CD8-positive, alpha-beta memory T cell (primary cell): Measurements from ENCODE around the gene HOXD11. TPM values are rescaled to one million over a fixed set of nuclear protein-coding genes. Genes with fewer than 3 reads are reported as not detected.

Experiments used
- CTCF ChIA-PET: fragments of 350-600 bp; sonication (Branson Sonifier 250); formaldehyde crosslinking; loops from one replicate; lab custom pipeline; 2021; ENCODE audit warnings: antibody characterized with exemption; lab: Charles Lee
- POLR2A ChIA-PET: fragments of 350-600 bp; sonication (Branson Sonifier 250); formaldehyde crosslinking; loops from one replicate; lab custom pipeline; 2021; ENCODE audit warnings: antibody characterized with exemption; lab: Charles Lee
- DNase-seq, 5 donors: peaks; one replicate each; pipeline versions ENCODE4 v3.0.0 to v3.0.0-alpha.2; 2020 to 2022; ENCODE audit warnings: mixed read lengths in 1 of 5
- H3K27ac ChIP-seq: one replicate; pipeline ENCODE4 v1.7.0; 2013; ENCODE audit warnings: low read depth, mild to moderate bottlenecking, low read length, moderate library complexity
- H3K27me3 ChIP-seq: 2 replicates; pipeline ENCODE4 v1.7.0; 2013; ENCODE audit warnings: low read length, mild to moderate bottlenecking; ENCODE audit not compliant: insufficient read depth, poor library complexity, severe bottlenecking
- H3K36me3 ChIP-seq: 2 replicates; pipeline ENCODE4 v1.7.0; 2013; ENCODE audit warnings: mild to moderate bottlenecking, low read length, moderate library complexity; ENCODE audit not compliant: insufficient read depth
- H3K4me1 ChIP-seq: 2 replicates; pipeline ENCODE4 v1.7.0; 2013; ENCODE audit warnings: mild to moderate bottlenecking, low read length, moderate library complexity; ENCODE audit not compliant: insufficient read depth
- H3K4me3 ChIP-seq: 2 replicates; pipeline ENCODE4 v1.7.0; 2013; ENCODE audit warnings: mild to moderate bottlenecking, low read length
- H3K9me3 ChIP-seq: 2 replicates; pipeline ENCODE4 v1.7.0; 2013; ENCODE audit warnings: mild to moderate bottlenecking, low read length
- H3K27ac Mint-ChIP-seq, 8 donors: one replicate each; pipeline ENCODE4 v1.8.0; 2020 to 2021; ENCODE audit warnings: mixed read lengths in 8 of 8, mild to moderate bottlenecking in 6 of 8, inconsistent platforms in 3 of 8, moderate library complexity in 3 of 8
- H3K27me3 Mint-ChIP-seq, 2 donors: one replicate each; pipeline ENCODE4 v1.8.0; 2020 to 2021; ENCODE audit warnings: mixed read lengths in 2 of 2, mild to moderate bottlenecking in 1 of 2, moderate library complexity in 1 of 2
- H3K36me3 Mint-ChIP-seq, 3 donors: one replicate each; pipeline ENCODE4 v1.8.0; 2020 to 2021; ENCODE audit warnings: mixed read lengths in 3 of 3, inconsistent platforms in 1 of 3, mild to moderate bottlenecking in 1 of 3
- H3K4me1 Mint-ChIP-seq, 3 donors: one replicate each; pipeline ENCODE4 v1.8.0; 2020 to 2021; ENCODE audit warnings: mixed read lengths in 3 of 3, inconsistent platforms in 1 of 3, mild to moderate bottlenecking in 1 of 3
- H3K4me3 Mint-ChIP-seq, 7 donors: one replicate each; pipeline ENCODE4 v1.8.0; 2020 to 2021; ENCODE audit warnings: mixed read lengths in 7 of 7, mild to moderate bottlenecking in 6 of 7, moderate library complexity in 4 of 7, inconsistent platforms in 2 of 7
- H3K9me3 Mint-ChIP-seq, 5 donors: one replicate each; pipeline ENCODE4 v1.8.0; 2020 to 2022; ENCODE audit warnings: mixed read lengths in 5 of 5, mild to moderate bottlenecking in 3 of 5, moderate library complexity in 2 of 5, inconsistent platforms in 1 of 5
- polyA plus RNA-seq: library from polyadenylated mRNA; unstranded; fragments of 300-500 nt; fragmentation: Illumina TruSeq; gene quantifications from one replicate; pipeline ENCODE4 v1.2.3, GENCODE V29; 2021
- total RNA-seq, 2 experiments: library from RNA; stranded (reverse); gene quantifications; one replicate each; pipeline ENCODE4 v1.2.3, GENCODE V29; 2021

Gene HOXD11
- total and polyA plus RNA-seq, 3 experiments from 2014 or later: not detected

- Mint-ChIP-seq H3K36me3 (no peaks in the 10 kb centered on the region), H3K4me3 (peak overlapping the region in 5 of 7 donors; percentile 13 to 61 (median 59)), H3K27me3 (peaks cover 84 to 88% of the 10 kb centered on the region in 2 donors), H3K4me1 (peaks cover 21 to 34% (median 26%) of the 10 kb centered on the region in 3 donors), H3K27ac (peak overlapping the region in 3 of 8 donors; percentile 42 to 87 (median 63)), H3K9me3 (peaks cover 0 to 21% (median 7%) of the 10 kb centered on the region in 5 donors)
- Histone ChIP-seq H3K4me3 (no peak overlapping the region), H3K4me1 (peaks cover 13% of the 10 kb centered on the region), H3K27ac (no peak overlapping the region), H3K36me3 (no peaks in the 10 kb centered on the region), H3K9me3 (no peaks in the 10 kb centered on the region), H3K27me3 (peaks cover 92% of the 10 kb centered on the region)
- no peak for DNase-seq
- POLR2A ChIA-PET: no interaction called here
- CTCF ChIA-PET: interaction anchor here (1.0 to 6.0 kb wide), 3 partner anchors 331 to 1023 kb away, joined by 3 to 79 read pairs (median 32); no protein-coding TSS in a partner anchor
These were observed 17.2 kb downstream of the HOXD11 start for GRCh38 chr2:176124110-176124946.

DNA sequence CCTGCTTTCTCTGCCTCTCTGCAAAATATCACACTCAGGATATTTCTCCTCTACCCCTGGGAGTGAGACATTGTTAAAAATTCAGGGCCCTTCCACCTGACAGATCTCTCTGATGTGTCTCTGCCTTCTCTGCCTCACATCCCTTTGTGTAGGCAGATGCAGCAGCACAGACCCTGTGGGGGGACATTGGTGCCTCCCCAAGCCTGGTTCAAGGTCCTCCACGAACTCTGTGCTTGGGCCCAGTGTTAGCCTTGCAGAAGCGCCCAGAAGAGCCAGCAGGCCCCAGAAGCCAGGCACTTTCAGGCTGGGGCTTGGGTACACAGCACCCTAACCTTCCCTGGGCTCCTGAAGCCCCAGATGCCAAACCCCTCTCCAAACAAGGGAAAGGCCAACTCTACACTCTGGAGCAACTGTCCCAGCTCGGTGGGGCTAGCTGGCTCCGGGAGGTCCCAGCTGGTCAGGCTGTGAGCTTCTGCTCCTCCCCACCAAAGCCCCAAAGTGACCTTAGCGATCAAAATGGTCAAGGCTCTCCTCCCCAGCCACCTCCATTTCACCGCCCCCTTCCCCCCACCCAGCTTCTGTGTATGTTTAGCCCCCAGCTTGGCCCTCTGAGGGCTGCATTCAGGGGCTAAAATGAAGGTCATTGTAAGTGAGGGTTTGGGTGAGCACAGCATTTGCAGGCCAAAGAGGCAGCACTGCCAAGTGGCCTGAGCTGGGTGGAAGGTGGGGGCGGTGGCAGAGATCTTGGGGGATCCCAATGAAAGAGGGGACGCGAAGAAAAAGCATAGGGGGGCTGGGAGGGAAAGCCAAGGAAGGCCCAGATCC lies 18.1 kb downstream of the HOXD11 start:
- H3K36me3 ChIP-seq: no peaks in the 10 kb centered on the region
- no peaks in the 10 kb centered on the region for H3K9me3 ChIP-seq

DNA sequence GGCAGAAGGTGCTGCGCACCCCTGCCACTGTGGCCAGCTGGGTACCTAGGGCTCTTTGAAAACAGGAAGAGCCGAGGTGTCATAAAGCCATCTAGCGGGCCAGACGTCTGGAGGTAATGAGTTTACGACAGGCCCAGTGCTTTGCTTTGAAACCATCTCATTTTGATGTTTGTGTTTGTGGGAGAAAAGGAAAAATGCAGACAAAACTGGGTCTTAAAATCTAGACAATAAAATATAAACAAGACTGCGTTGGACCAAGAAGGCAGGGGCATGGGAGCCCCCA lies 18.6 kb downstream of the HOXD11 start:
- H3K4me1 Mint-ChIP-seq: peaks cover 21 to 36% (median 28%) of the 10 kb centered on the region in 3 donors
- peaks cover 74 to 76% of the 10 kb centered on the region in 2 donors for H3K27me3 Mint-ChIP-seq
- peak overlapping the region in 1 of 7 donors; percentile 15 for H3K4me3 Mint-ChIP-seq
- H3K27ac Mint-ChIP-seq: peak overlapping the region in 1 of 8 donors; percentile 87
- H3K27ac ChIP-seq: no peak overlapping the region
- ChIA-PET CTCF (interaction anchor here (1.0 to 6.0 kb wide), 4 partner anchors 330 to 1022 kb away, joined by 3 to 79 read pairs (median 20); no protein-coding TSS in a partner anchor), POLR2A (no interaction called here)
- H3K36me3 ChIP-seq: no peaks in the 10 kb centered on the region
- peaks cover 84% of the 10 kb centered on the region for H3K27me3 ChIP-seq
- peaks cover 14% of the 10 kb centered on the region for H3K4me1 ChIP-seq
- no peak for DNase-seq
- H3K9me3 Mint-ChIP-seq: peaks cover 0 to 18% (median 6%) of the 10 kb centered on the region in 5 donors
- H3K4me3 ChIP-seq: no peak overlapping the region
- no peaks in the 10 kb centered on the region for H3K9me3 ChIP-seq
- H3K36me3 Mint-ChIP-seq: no peaks in the 10 kb centered on the region

More for the DNA sequence above, 18.1 kb downstream of the HOXD11 start:
- POLR2A ChIA-PET: no interaction called here
- CTCF ChIA-PET: interaction anchor here (1.0 to 6.0 kb wide), 4 partner anchors 330 to 1023 kb away, joined by 3 to 79 read pairs (median 20); no protein-coding TSS in a partner anchor
- Histone ChIP-seq H3K4me3 (no peak overlapping the region), H3K4me1 (peaks cover 14% of the 10 kb centered on the region), H3K27me3 (peaks cover 85% of the 10 kb centered on the region), H3K27ac (no peak overlapping the region)
- DNase-seq: no peak
- Mint-ChIP-seq H3K27ac (peak overlapping the region in 2 of 8 donors; percentile 49 to 87), H3K9me3 (peaks cover 0 to 18% (median 5%) of the 10 kb centered on the region in 5 donors), H3K4me3 (peak overlapping the region in 3 of 7 donors; percentile 2 to 34 (median 15)), H3K4me1 (peaks cover 21 to 34% (median 26%) of the 10 kb centered on the region in 3 donors), H3K36me3 (no peaks in the 10 kb centered on the region), H3K27me3 (peaks cover 77 to 80% of the 10 kb centered on the region in 2 donors)

- Mint-ChIP-seq H3K27me3 (peaks cover 76 to 79% of the 10 kb centered on the region in 2 donors), H3K4me1 (peaks cover 31 to 49% (median 40%) of the 10 kb centered on the region in 3 donors), H3K27ac (peak overlapping the region in 2 of 8 donors; percentile 46 to 87), H3K36me3 (no peaks in the 10 kb centered on the region), H3K9me3 (peaks cover 4 to 25% (median 13%) of the 10 kb centered on the region in 5 donors), H3K4me3 (peak overlapping the region in 1 of 7 donors; percentile 53)
- ChIA-PET CTCF (interaction anchor here (0.6 to 6.0 kb wide), 32 partner anchors 13 to 1207 kb away, joined by 3 to 79 read pairs (median 4); no protein-coding TSS in a partner anchor), POLR2A (interaction anchor here (0.6 to 1.2 kb wide), 2 partner anchors 82 to 328 kb away, joined by 3 to 4 read pairs; no protein-coding TSS in a partner anchor)
- Histone ChIP-seq H3K27me3 (peaks cover 83% of the 10 kb centered on the region), H3K4me1 (peaks cover 16% of the 10 kb centered on the region), H3K27ac (no peak overlapping the region), H3K36me3 (no peaks in the 10 kb centered on the region), H3K4me3 (no peak overlapping the region), H3K9me3 (no peaks in the 10 kb centered on the region)
- DNase-seq: peak; percentile 49 to 72 (median 62)
These were observed 20.1 kb downstream of the HOXD11 start for GRCh38 chr2:176126929-176127773.

- H3K9me3 ChIP-seq: no peaks in the 10 kb centered on the region
- H3K27ac Mint-ChIP-seq: peak overlapping the region in 1 of 8 donors; percentile 85
- ChIA-PET POLR2A (interaction anchor here (0.6 kb wide), 2 partner anchors 83 to 544 kb away, joined by 3 read pairs; no protein-coding TSS in a partner anchor), CTCF (interaction anchor here (0.7 to 6.0 kb wide), 24 partner anchors 12 to 1206 kb away, joined by 3 to 79 read pairs (median 6); no protein-coding TSS in a partner anchor)
- H3K27me3 ChIP-seq: peaks cover 83% of the 10 kb centered on the region
- no peak overlapping the region for H3K4me3 ChIP-seq
- DNase-seq: no peak
- H3K36me3 ChIP-seq: no peaks in the 10 kb centered on the region
- peak overlapping the region in 2 of 7 donors; percentile 63 to 81 for H3K4me3 Mint-ChIP-seq
- peaks cover 79 to 81% of the 10 kb centered on the region in 2 donors for H3K27me3 Mint-ChIP-seq
- H3K36me3 Mint-ChIP-seq: no peaks in the 10 kb centered on the region
- peaks cover 5 to 29% (median 17%) of the 10 kb centered on the region in 5 donors for H3K9me3 Mint-ChIP-seq
- H3K4me1 ChIP-seq: peaks cover 20% of the 10 kb centered on the region
- H3K4me1 Mint-ChIP-seq: peaks cover 34 to 55% (median 41%) of the 10 kb centered on the region in 3 donors
- H3K27ac ChIP-seq: no peak overlapping the region
These were observed 20.6 kb downstream of the HOXD11 start for GRCh38 chr2:176127774-176128072.

DNA sequence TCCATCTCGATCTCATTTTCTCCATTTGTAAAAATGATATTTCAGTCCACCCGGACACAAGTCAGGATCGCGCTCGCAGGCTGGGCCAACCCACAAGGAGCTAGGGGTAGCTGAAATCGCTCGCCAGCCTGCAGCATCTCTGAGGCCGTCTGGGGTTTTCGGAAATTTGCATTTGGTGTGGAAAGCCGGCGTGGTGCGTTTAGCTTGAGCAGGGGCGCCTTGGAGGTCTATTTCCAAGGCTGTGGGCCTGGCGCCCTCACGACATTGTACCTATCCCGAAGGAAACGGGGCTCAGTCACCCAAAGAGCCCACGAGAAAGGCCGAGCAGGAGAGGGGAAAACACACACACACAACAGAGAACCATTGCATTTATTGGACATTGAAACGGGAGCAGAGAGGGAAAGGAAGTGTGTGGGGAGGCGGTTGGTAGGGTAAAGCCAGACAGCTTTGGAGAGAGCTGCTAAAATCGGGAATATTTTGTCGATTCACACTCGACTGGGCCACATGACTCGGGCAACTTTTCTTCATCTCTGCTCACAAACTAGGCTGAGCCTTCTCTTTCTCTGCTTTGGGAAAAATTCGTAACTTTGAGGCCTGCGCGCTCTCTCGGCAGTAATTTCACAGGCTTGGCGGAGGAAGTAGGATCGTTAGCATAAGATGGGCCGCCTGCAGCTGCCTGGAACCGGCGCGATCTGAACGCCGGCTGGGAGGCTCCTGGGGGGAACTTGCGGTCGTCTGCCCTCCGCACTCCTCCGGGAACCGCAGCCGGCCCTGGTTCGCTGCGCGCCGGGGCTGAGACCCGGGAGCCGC lies 21.3 kb downstream of the HOXD11 start:
- H3K36me3 Mint-ChIP-seq: no peaks in the 10 kb centered on the region
- Histone ChIP-seq H3K9me3 (no peaks in the 10 kb centered on the region), H3K4me1 (peaks cover 20% of the 10 kb centered on the region), H3K27me3 (peaks cover 87% of the 10 kb centered on the region), H3K4me3 (no peak overlapping the region), H3K27ac (no peak overlapping the region), H3K36me3 (no peaks in the 10 kb centered on the region)
- peak overlapping the region in 6 of 7 donors; percentile 59 to 81 (median 72) for H3K4me3 Mint-ChIP-seq
- DNase-seq: no peak
- H3K4me1 Mint-ChIP-seq: peaks cover 37 to 56% (median 42%) of the 10 kb centered on the region in 3 donors
- ChIA-PET CTCF (interaction anchor here (1.3 to 6.0 kb wide), 10 partner anchors 12 to 1021 kb away, joined by 3 to 79 read pairs (median 14); no protein-coding TSS in a partner anchor), POLR2A (interaction anchor here (0.6 kb wide), 2 partner anchors 84 to 543 kb away, joined by 3 read pairs; no protein-coding TSS in a partner anchor)
- H3K9me3 Mint-ChIP-seq: peaks cover 5 to 29% (median 20%) of the 10 kb centered on the region in 5 donors
- peaks cover 85 to 87% of the 10 kb centered on the region in 2 donors for H3K27me3 Mint-ChIP-seq
- peak overlapping the region in 5 of 8 donors; percentile 37 to 85 (median 67) for H3K27ac Mint-ChIP-seq
